Endothelial cell of coronary artery (primary cell): ENCODE results near the gene NEK3. TPM values are rescaled to one million over a fixed set of nuclear protein-coding genes. Genes with fewer than 3 reads are reported as not detected.

Experiments
- total RNA-seq: library from RNA; depleted of rRNA; stranded (reverse); fragments of >200 nt; gene quantifications from 2 replicates; pipeline ENCODE4 v1.2.3, GENCODE V29; 2014

Gene NEK3
- total RNA-seq, result 12.8 and 15.2 TPM in 2 replicates

GRCh38 chr13:52159159-52159982, at the start of gene NEK3:
Gene NEK3, minus strand, starts transcription at chr13:52159597. Its CDS starts 3,406 bp downstream, at chr13:52156191.

DNA sequence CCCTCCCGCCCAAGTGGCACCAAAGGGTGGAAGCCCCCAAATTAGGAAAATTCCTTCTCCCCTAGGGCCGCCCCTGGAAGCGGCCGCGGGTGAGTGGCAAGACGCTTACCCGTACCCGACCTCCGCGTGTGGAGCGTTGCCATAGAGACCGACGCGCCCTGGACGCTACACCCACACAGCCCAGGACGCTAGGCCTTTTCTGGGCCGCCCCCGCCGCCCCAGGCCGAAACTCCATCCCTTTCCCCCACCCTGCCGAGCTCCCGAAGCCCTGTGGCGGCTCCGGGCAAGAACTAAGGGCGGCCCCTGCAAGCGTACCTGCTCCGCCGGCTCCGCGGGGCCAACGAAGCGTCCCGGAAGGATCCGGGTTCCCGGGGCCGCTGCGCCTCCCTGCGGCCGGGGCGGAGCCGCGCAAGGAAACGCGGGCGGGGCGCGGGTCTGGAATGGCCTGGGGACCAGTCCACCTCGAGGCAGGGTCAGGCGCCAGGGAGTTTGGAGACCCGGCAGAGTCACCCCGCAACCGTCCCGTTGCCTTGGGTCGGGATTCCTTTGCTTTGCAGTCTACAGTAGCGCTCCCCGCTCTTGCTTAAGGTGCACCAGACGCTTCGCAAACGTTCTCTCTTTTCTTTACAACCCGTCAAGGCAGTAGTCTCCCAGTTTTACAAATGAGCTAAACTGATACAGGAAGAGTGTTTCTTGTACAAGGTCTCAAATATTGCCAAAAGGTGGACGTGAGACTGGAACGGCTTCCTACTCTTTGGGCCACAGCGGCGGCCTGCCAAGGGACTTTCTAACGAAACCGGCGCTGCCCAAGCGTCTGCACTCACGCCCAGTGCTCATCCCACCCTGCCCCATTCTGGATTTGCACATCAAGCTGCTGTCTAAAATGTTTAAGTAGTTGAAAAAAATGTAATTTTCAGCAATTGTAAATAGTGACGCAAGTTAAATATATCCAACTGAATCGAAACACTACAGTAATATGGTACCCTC, 30.4 kb downstream of the NEK3 start, which contains the start of gene NEK5:
Gene NEK5 (minus strand): TSS at position 360 of the 987 bp plus-strand sequence. CDS start 1,591 bp downstream, outside the sequence.

Other genes with a start within 250 kb of the NEK3 start
- 5.6 and 10.1 TPM in 2 replicates for gene ATP7B, start 148.1 kb downstream of the NEK3 start, total RNA-seq
- gene ALG11, start 147.2 kb downstream of the NEK3 start, total RNA-seq, result 14.5 and 19.9 TPM in 2 replicates
- 10.1 and 14.0 TPM in 2 replicates for gene UTP14C, start 134.9 kb downstream of the NEK3 start, total RNA-seq
- 0.09 TPM in 2 replicates for gene NEK5, start 30.5 kb downstream of the NEK3 start, total RNA-seq
- 26.5 and 62.7 TPM in 2 replicates for gene THSD1, start 246.6 kb upstream of the NEK3 start, total RNA-seq